ENCODE data around the gene PREX1. TPM values are rescaled to one million over a fixed set of nuclear protein-coding genes. Genes with fewer than 3 reads are reported as not detected.

The PREX1 gene
- total and polyA plus RNA-seq, 2 of the 4 experiments (the other 2 are of a cell fraction), result 0.67 to 0.72 TPM

DNA sequence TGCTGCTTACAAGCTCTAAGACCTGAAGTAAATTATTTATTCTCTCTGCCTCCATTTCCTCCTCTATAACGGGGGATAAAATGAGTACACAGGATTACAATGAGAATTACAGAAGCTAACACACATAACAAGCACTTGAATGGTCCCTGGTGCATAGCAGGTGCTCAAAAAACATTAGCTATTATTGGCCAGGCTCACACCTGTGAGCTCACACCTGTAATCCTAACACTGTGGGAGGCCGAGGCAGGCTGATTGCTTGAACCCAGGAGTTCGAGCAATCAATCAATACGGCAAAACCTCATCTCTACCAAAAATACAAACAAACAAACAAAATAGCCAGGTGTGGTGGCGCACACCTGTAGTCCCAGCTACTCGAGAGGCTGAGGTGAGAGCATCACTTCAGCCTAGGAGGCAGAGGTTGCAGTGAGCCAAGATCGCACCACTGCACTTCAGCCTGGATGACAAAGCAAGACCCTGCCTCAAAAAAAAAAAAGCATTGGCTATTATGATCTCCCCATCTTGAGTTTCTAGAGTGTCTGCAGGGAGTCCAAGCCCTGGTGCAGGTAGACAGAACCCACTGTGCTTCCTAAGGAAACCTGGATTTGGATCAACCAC is 68.1 kb downstream of the PREX1 start:
- no CpG with 5 or more reads among the region's 7 CpGs for WGBS, 2 experiments (ENCODE audit: extremely low coverage in 2 of 2, insufficient read length in 1 of 2)
- H3K27me3 ChIP-seq (ENCODE audit: control insufficient read depth, insufficient read depth, low read length), result no peaks in the 10 kb centered on the region; the same call in 1 of the 2 replicates
- H3K79me1 ChIP-seq (ENCODE audit: low read depth in 1 of 2, low read length in 2 of 2), result no peaks in the 10 kb centered on the region
- no peak overlapping the region for H3K4me2 ChIP-seq (ENCODE audit: low read depth, low read length)
- H3K23ac ChIP-seq (ENCODE audit: low read depth, low read length), result no peak overlapping the region
- H2BK5ac ChIP-seq (ENCODE audit: low read depth, low read length, poor library complexity, severe bottlenecking), result no peak overlapping the region
- no peak overlapping the region for H2AK5ac ChIP-seq (ENCODE audit: low read depth, low read length)
- no peaks in the 10 kb centered on the region for H3K36me3 ChIP-seq (ENCODE audit: control insufficient read depth, insufficient read depth, low read length)
- no peak overlapping the region for H4K8ac ChIP-seq (ENCODE audit: low read depth in 2 of 2, low read length in 2 of 2)
- no peak overlapping the region for H2AK9ac ChIP-seq (replicated peaks; ENCODE audit: low read depth, low read length, poor library complexity)
- BruUV-seq (replicated peaks), result no TSS peak
- no peak overlapping the region for H2BK20ac ChIP-seq (ENCODE audit: low read depth, low read length)
- H2AFZ ChIP-seq (replicated peaks; ENCODE audit: low read length, poor library complexity), result no peak overlapping the region
- H2BK15ac ChIP-seq (ENCODE audit: low read depth, low read length), result no peak overlapping the region
- no peak overlapping the region for H3K4ac ChIP-seq (ENCODE audit: low read depth, low read length)
- no peaks in the 10 kb centered on the region for H4K20me1 ChIP-seq (ENCODE audit: insufficient read depth, low read length)
- in situ Hi-C loops (cut with MboI; ENCODE audit: low sequenced_read_pairs) (no loop called here), dilution Hi-C loops (cut with HindIII; ENCODE audit: low sequenced_read_pairs, unreplicated experiment) (no loop called here), intact Hi-C loops (cut with micrococcal nuclease) (no loop called here)
- H3K4me3 ChIP-seq (ENCODE audit: insufficient read depth, low read depth, low read length), result no peak overlapping the region
- H3K56ac ChIP-seq (ENCODE audit: extremely low read depth, insufficient read depth, low read length), result no peak overlapping the region
- ChIA-PET CTCF (no interaction called here), POLR2A (ENCODE audit: unreplicated experiment) (no interaction called here)
- 0 out of 2 replicates have a peak, but pooled peaks cover 3% of the 10 kb centered on the region for H3K9me3 ChIP-seq (ENCODE audit: control insufficient read depth, insufficient read depth, low read length)
- no peak for DNase-seq
- H4K91ac ChIP-seq (ENCODE audit: insufficient read depth, low read depth, low read length), result no peak overlapping the region
- no peak overlapping the region for H4K5ac ChIP-seq (ENCODE audit: low read depth, low read length)
- no peak overlapping the region for H3K27ac ChIP-seq (ENCODE audit: insufficient read depth, low read length)
- H3K14ac ChIP-seq (replicated peaks; ENCODE audit: low read depth, low read length), result no peak overlapping the region
- ATAC-seq (ENCODE audit: low read depth), result no peak
- TF ChIP-seq BHLHE40 (IDR thresholded peaks at IDR 0.05; ENCODE audit: low read depth, low read length) (no peak), CEBPB (IDR thresholded peaks at IDR 0.05; ENCODE audit: low read depth, low read length) (no peak)
- no peak overlapping the region for H3K9ac ChIP-seq (ENCODE audit: low read depth, low read length)
- no peaks in the 10 kb centered on the region for H3K9me1 ChIP-seq (ENCODE audit: insufficient read depth, low read length)
- H3K18ac ChIP-seq (ENCODE audit: low read depth, low read length), result no peak overlapping the region
- H3K4me1 ChIP-seq (ENCODE audit: control insufficient read depth, insufficient read depth, low read length), result no peaks in the 10 kb centered on the region
- no peak overlapping the region for H2BK120ac ChIP-seq (ENCODE audit: low read depth, low read length)
